ENCODE measurements around the gene TBCK.
"Not testable (repeated sequence)": the region's sequence is repeated elsewhere in the genome, so short reads cannot be mapped to it uniquely, and the experiment has no call there.

The TBCK gene

GRCh38 chr4:106315968-106316772 lies at the start of gene TBCK, which contains the start of gene AIMP1:
TBCK (minus strand) TSS chr4:106316209; CDS start chr4:106308960, 7,249 bp downstream.
AIMP1 (plus strand) TSS chr4:106316550; CDS start chr4:106325010, 8,460 bp downstream.
- peak; percentile 83 for DNase-seq (ENCODE audit: low read depth)

GRCh38 chr4:106365613-106366012 lies 49.6 kb upstream of the TBCK start:
- DNase-seq (ENCODE audit: low read depth): peak; percentile 92

- DNase-seq (ENCODE audit: low read depth): no peak
These were observed 48.3 kb upstream of the TBCK start for GRCh38 chr4:106364282-106364681.

GRCh38 chr4:106362086-106362825 lies 46.2 kb upstream of the TBCK start:
- no peak for DNase-seq (ENCODE audit: low read depth)

- DNase-seq (ENCODE audit: low read depth): no peak
These were observed 42.9 kb upstream of the TBCK start for GRCh38 chr4:106358899-106359298.

GRCh38 chr4:106355193-106355592 lies 39.2 kb upstream of the TBCK start:
- no peak for DNase-seq (ENCODE audit: low read depth)

- no peak for DNase-seq (ENCODE audit: low read depth)
These were observed 37.8 kb upstream of the TBCK start for GRCh38 chr4:106353786-106354185.

GRCh38 chr4:106351016-106351415 lies 35.0 kb upstream of the TBCK start:
- no peak for DNase-seq (ENCODE audit: low read depth)

- no peak for DNase-seq (ENCODE audit: low read depth)
These were observed 31.2 kb upstream of the TBCK start for GRCh38 chr4:106347167-106347566.

GRCh38 chr4:106344647-106344970 lies 28.6 kb upstream of the TBCK start:
- DNase-seq (ENCODE audit: low read depth): peak; percentile 41

GRCh38 chr4:106343865-106344646 lies 28.0 kb upstream of the TBCK start:
- DNase-seq (ENCODE audit: low read depth): no peak

- DNase-seq (ENCODE audit: low read depth): no peak
These were observed 24.8 kb upstream of the TBCK start for GRCh38 chr4:106340774-106341173.

- no peak for DNase-seq (ENCODE audit: low read depth)
These were observed 23.4 kb upstream of the TBCK start for GRCh38 chr4:106339431-106339830.

- DNase-seq (ENCODE audit: low read depth): no peak
These were observed 22.7 kb upstream of the TBCK start for GRCh38 chr4:106338671-106339070.

GRCh38 chr4:106337916-106338315 lies 21.9 kb upstream of the TBCK start:
- DNase-seq (ENCODE audit: low read depth): no peak

- no peak for DNase-seq (ENCODE audit: low read depth)
These were observed 20.6 kb upstream of the TBCK start for GRCh38 chr4:106336618-106337017.

- no peak for DNase-seq (ENCODE audit: low read depth)
These were observed 18.9 kb upstream of the TBCK start for GRCh38 chr4:106334741-106335470.

GRCh38 chr4:106333186-106333585 lies 17.2 kb upstream of the TBCK start:
- DNase-seq (ENCODE audit: low read depth): no peak

GRCh38 chr4:106329041-106329618 lies 13.1 kb upstream of the TBCK start:
- no peak for DNase-seq (ENCODE audit: low read depth)

GRCh38 chr4:106325800-106326199 lies 9.8 kb upstream of the TBCK start:
- no peak for DNase-seq (ENCODE audit: low read depth)

GRCh38 chr4:106323119-106323518 lies 7.1 kb upstream of the TBCK start:
- no peak for DNase-seq (ENCODE audit: low read depth)

- DNase-seq (ENCODE audit: low read depth): not testable (repeated sequence)
These were observed 5.8 kb upstream of the TBCK start for GRCh38 chr4:106321814-106322213.
